Measurements from ENCODE around the gene GCN1.
"Not testable (repeated sequence)": the region's sequence is repeated elsewhere in the genome, so short reads cannot be mapped to it uniquely, and the experiment has no call there.

The GCN1 gene

GRCh38 chr12:120194534-120195395 is at the start of gene GCN1:
GCN1 (minus strand) TSS chr12:120194715; CDS start chr12:120194697, 18 bp downstream.
- DNase-seq, result peak; percentile 88

DNA sequence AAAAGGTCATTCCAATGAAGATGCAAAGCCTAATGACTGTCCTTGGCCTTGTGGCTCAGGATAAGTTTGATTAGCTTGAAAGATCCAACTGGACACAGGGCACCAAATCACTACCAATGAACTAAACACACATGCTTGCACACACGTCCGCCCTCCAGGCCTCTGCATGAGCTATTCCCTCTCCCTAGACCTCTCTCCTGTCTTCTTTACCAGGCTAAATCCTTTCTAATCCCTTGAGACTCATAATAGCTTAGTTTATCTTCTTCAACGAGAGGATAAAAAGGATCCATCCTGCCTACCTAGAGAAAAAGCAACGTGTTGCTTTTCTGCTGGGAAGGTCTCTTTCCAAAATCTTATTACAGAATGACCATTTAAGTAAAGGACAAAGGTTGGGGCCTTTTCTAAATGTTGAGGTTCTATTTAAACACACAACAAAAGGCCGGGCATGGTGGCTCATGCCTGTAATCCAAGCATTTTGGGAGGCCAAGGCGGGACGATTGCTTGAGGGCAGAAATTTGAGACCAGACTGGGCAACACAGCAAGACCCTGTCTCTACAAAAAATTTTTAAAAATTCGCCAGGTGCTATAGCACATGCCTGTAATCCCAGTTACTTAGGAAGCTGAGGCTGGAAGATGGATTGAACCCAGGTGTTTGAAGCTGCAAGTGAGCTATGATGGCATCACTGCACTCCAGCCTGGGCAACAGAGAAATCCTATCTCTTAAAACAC is 48.6 kb upstream of the GCN1 start:
- DNase-seq, result no peak

DNA sequence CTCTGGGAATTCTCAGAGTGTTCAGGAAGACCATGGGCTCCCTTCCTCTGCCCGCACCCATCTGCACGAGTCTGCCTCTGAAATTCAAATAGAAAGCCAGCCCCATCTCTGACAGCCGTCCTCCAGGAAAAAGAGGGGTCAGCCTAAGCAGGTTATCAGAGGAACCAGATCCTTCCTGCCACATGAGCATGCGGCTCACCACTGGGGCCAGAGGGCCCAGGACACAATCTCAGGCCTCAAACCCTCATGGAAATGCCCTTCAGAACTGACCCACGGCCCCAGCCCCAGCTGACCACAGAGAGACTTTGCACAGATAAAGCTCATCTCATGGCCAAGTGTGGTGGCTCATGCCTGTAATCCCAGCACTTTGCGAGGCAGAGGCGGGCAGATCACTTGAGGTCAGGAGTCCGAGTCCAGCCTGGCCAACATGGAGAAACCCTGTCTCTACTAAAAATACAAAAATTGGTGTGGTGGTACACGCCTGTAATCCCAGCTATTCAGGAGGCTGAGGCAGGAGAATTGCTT is 47.8 kb upstream of the GCN1 start:
- DNase-seq, result no peak

DNA sequence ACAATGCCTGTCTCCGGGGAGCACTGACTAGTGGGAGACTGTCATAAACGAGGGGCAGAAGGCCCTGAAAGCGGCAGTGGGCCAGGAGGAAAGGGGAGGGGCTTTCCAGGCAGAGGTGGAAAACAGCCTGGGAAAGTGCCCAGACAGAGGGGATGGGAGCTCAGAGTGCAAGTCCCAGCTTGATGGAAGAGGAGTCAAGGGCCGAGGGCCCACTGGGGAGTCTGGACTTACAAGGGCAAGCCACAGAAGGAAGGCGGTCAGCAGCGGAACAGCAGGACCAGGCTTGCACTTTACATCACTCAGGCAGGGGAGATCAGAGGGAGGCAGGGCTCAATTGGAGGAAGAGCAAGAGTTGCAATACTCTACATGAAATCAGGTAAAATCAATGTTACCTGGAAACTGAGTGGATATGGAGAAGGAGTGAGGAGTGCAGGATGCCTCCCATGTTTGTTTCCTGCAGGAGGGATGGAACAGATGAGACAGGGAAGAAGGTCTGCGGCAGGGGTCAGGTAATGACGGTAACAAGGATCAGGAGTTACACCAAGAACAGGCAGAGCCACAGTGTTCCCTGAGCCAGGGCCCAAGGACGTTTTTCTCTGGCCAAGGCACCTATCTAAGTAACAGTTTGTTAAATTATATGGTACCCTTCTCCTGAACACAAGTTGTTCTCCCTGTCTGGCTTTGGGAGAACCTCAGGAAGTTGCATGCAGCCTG is 47.2 kb upstream of the GCN1 start:
- DNase-seq, result peak; percentile 27

DNA sequence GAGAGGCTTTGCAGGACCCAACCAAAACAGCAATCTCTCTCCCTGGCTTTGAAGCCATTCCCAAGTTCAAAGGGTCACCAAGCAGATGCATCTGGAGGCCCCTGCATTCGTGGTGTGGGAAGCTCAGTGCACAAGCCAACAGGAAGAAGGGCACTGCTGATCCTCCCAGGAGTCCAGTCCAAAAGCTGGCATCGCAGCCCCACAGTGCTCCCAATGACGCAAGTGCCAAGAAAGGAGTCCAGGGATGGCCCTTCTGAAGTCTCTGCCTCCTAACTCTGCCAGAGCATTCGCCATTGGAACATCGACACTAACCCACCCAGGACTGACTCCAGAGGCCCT is 45.9 kb upstream of the GCN1 start:
- no peak for DNase-seq

DNA sequence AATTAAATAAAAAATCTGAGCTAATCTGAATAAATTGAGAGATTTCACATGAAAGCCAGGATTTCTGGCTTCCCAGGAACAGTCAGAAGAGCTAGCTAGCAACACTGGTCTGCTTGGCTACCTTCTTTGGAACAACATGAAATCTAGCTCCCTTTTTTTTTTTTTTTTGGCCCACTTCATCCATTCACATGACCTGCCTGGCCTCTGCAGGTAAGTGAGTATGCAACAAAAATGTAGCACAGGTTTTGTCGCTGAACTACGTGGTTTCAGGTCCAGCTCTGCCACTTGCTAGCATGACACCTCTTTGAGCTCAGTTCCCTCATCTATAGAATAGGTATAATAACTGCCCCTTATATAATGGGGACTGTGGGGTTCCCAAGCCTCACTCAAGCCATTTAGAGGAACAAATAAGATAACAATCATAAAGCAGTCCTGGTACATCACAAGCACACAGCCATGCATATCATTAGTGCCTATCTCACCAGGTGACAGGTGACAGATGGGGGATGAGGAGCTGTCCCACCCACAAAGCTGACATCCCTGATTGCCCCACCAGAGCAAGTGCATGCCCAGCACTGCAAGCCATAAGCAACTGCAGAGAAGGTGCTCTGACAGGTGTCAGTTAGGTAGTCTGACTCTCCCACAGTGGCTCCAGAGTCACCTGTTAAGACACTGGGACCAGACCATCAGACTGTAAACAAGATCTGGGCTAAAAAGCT is 45.4 kb upstream of the GCN1 start:
- DNase-seq, result peak; percentile 28

DNA sequence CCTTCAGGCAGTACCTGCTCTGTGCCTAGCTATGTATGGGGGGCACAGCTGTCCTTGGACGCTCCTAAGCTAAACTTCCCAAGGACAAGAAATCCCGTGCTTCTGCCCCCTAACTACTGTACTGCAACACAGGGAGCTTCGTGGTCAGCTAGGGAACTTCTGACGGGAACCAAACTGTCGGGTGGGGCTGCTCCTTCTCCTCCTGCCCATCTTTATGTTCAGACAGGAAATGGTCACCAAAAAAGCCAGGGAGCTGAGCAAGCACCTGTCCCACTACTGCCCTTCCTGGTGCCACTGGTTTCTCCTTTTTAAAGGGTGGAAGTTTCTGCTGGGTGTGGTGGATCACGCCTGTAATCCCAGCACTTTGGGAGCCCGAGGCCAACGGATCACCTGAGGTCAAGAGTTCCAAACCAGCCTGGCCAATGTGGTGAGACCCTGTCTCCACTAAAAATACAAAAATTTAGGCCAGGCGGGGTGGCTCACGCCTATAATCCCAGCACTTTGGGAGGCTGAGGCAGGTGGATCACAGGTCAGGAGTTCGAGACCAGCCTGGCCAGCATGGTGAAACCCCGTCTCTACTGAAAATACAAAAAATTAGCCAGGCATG is 44.4 kb upstream of the GCN1 start:
- DNase-seq, result no peak

DNA sequence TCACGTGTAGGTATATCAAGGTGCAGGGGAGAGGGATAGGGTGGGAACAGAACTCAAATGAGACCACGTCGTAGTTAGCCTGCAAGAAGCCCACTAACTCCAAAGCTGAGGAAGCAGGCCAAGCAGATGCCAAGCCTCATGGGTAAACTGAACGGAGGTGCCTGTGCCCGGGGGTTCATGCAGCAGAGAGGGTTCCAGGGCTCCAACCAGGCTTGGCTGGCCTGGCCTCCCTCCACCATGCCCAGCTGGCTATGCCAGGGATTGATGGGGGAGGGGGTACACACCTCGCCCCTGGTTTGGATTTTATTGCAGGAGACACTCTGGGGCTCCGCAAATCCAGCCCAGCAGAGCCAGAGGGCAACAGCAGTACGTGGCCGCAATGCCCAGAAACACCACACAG is 43.7 kb upstream of the GCN1 start:
- no peak for DNase-seq

DNA sequence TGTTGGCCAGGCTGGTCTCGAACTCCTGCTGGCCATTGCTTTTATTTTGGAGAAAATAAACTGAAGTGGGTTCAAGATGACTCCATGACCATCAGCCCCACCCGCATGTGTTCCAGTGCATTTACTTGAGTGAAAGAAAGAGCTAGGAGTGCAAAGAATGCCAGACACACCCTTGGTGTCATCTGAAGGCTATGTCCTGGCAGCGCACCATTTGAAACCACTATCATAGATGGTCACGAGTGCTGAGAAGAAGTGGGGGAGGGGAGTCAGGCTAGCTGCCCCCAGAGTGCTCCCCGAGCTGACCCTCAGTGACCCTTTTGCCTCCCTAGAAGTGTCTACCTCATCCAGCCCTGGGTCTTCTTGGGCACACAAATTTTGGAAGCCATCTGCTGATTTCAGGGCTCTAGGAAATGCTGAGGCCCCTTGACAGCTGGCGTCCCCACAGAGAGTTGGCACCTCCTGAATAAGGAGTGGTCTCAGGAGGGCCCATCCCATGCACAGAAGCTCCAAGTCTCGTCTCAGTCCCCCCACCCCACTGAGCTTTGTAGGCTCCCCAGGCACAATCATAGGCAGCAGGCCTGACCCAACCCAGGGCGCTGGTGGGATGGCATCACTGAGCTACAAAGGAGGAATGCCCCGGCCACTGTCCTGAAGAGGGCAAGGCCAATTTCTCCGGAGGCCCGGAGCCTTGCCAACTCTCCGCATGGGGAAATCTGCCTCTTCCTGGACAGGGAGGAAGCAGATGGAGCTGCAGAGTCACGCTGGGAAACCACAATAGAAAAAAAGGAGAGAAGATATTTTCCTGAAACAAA is 43.1 kb upstream of the GCN1 start:
- DNase-seq, result peak; percentile 80

GRCh38 chr12:120236809-120237208 is 42.3 kb upstream of the GCN1 start:
- DNase-seq, result not testable (repeated sequence)

DNA sequence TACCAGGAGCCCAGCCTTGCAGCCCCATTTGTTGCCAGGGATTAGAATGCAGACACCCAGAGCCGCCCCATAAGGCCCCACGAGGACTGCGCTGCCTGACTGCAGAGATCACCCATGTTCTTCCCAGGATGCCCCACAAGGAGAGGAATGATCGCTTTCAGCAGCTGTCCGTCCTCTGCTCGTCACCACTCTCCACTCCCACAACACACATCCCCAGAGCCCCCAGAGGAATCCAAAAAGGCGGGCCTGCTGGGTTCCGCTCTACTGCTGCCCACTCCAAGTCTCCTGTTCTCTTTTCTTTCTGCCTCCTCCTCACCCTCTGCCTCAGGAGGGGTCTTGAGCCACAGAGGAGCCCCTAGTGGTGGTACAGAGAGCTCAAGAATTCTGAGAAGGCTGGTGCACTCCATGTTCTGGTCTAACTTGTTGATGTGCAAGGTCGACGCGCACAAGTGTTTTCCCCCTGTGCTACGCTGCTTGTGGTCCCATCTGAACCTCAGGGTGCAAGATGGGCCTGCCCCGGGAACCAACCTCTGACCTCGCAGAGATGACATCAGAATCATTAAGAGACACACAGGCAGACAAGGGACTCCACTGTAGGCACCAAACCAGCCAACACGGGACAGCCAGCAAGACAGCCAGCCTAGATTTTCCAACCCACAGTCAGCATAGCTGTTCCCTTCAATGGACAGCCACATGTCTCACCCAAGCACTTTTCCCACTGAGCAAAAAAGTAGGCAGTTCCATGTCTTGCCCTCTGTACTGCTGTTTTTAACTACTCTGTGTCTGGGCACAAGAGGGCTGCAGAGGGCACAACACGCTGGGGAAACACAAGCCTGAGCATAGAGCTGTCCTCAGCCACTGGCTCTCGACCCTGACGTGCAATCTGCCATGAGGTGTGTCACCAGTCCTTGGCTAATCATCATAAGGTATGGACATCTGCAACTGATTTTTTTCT is 41.1 kb upstream of the GCN1 start:
- DNase-seq, result peak; percentile 45

DNA sequence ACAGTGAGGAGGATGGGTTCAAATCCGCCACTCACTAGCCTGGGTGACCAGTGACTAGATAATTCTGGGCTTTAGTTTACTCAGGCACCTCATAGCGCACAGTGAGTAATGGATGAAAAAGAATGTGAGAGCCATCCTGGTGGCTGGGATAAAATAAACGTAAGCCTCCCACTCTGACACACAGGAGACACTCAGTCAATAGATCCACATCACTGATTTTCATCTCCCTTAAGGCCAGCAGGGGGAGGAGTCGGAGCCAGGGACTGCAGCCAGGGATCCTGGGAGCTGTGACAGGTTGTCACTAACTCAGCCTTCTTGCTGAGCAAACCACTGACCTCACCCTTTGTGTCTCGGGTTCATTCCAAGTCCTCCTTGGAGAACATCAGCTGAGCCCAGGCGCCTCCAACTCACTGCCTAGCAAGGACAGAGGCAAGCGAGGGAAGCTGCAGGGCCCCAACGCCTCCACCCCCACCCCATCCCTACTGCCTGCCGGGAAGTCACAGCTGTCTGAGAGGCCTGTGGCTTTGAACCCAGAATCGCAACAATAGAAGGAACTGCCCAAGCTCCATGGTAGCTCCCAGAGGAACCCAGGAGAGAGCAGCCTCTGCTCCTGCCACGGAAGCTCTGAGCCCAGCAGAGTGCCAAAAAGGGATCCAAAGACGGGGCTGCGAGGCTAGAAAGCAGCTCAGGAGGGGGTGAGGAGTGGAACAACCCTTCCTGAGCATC is 40.3 kb upstream of the GCN1 start:
- peak; percentile 92 for DNase-seq

DNA sequence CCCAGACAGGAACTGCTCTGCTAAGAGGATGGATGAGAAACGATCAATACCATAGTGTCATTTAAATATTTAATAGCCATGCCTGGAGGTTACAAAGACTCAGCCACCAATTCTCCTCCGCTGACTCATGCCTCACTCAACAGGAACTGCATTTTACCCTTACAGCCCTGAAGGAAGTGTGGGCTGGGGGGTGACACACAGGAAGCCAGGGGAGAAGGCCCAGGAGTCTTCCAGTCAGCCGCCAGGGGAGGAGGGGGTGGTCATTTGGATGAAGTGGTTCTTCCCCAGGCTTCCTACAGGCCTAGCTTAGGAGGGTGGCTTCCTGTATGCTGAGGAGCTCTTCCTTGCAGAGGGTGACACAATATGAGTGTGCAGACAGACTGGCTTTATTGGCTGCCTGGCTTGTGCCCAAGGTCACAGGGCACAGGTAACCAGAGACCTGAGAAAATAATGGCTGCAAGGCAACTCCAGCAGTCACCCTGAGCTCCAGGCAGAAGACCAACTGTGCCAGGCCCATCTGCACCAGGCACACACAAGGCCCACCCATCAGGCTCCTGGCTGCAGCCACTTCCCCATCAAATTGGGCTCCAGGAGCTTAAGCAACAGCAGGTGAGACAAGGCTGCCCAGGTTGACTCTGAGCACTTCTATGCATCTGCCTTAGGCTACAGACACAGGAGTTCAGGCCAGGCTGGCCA is 36.9 kb upstream of the GCN1 start:
- peak; percentile 98 for DNase-seq

DNA sequence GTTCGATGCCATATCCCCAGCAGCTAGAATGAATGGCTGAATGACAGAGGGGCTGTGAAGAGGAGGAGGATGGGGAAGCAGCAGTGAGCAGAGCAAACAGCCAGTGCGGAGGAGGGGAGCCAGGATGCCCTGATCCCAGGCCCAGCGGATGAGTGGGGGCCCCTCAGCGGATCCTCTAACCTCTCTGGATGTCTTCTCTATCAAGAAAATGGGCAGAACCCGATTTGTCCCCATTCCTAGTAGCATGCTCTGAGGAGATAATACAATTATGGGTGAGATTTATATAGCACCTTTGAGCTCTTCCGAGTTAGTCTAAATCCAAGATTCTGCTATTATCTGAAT is 36.4 kb upstream of the GCN1 start:
- no peak for DNase-seq

DNA sequence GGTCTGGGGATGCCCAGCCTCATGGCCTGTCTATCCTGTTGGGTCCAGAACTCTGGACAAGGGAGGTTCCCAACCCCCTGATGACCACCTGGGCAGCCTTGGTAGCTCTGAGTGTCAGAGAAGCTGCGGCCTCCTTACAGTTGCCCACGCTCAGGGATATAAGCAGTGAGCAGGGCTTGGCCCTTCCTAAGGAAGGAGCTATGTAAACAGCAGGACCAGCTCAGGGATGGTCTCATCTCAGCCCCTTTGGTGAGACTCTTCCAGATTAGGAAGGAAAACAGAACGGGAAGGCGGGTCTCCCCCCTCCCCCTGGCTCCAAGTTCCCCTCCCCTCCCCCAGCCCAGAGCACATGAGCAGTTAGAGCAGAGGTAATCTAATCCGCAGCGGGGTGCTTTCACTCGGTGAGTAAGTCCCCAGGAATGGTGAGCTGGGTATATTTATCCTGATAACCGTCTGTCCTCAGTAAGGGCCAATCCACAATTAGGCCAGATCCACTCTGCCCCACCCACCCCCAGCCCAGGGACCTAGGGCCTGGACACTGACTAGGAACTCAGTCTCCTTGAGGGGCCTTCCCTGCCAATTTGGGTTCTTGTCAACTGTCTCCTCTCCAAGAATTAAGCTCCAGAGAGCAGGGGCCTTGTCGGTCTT is 35.9 kb upstream of the GCN1 start:
- peak; percentile 97 for DNase-seq

- DNase-seq, result peak; percentile 59
Measured at GRCh38 chr12:120229487-120230325, 35.2 kb upstream of the GCN1 start.

GRCh38 chr12:120229071-120229486 is 34.6 kb upstream of the GCN1 start:
- DNase-seq, result peak; percentile 69
